ENCODE results near the gene PLEKHJ1.

GRCh38 chr19:2214251-2214650 lies 21.9 kb downstream of the PLEKHJ1 start:
- TF ChIP-seq ZNF384 (IDR thresholded peaks at IDR 0.05): no peak
- no peak for TF ChIP-seq SP1 (IDR thresholded peaks at IDR 0.05)
- TF ChIP-seq FOXK2 (IDR thresholded peaks at IDR 0.05): no peak
- no peak for TF ChIP-seq FOXM1 (IDR thresholded peaks at IDR 0.05; ENCODE audit: borderline replicate concordance)
